Fibroblast of lung (primary cell): ENCODE data around the gene TENT5A.

Experiments used
- CTCF ChIP-seq, 2 donors: IDR thresholded peaks in 1 of 2; conservative IDR thresholded peaks in 1 of 2; 1 replicate in 1 of 2; 2 replicates in 1 of 2; pipeline ENCODE4 v1.5.1; 2011 to 2012; ENCODE audit warnings: low read length in 2 of 2, control low read depth in 1 of 2, inconsistent platforms in 1 of 2, low read depth in 1 of 2, mild to moderate bottlenecking in 1 of 2
- EZH2 ChIP-seq: IDR thresholded peaks from 2 replicates; pipeline ENCODE4 v1.5.1; 2012; ENCODE audit warnings: low read length, control low read depth, mild to moderate bottlenecking; ENCODE audit errors: missing control alignments

GRCh38 chr6:81750681-81751387, 1.6 kb downstream of the TENT5A start:
- TF ChIP-seq CTCF (conservative IDR thresholded peaks at IDR 0.05 in 1 of 2, IDR thresholded peaks at IDR 0.05 in 1 of 2; ENCODE audit: low read depth in 1 of 2, low read length in 2 of 2) = no peak
- TF ChIP-seq EZH2 = no peak
